Cardiac fibroblast (primary cell): Measurements from ENCODE around the gene AP4S1.

Source experiments
- DNase-seq, 2 donors: peaks; one replicate each; pipeline versions ENCODE4 v3.0.0 to v3.0.0-alpha.2; 2010; ENCODE audit warnings: low read depth in 2 of 2
- H3K4me3 ChIP-seq, 2 donors: replicated peaks in 1 of 2; 1 replicate in 1 of 2; 2 replicates in 1 of 2; pipeline ENCODE4 v1.5.1; 2011; ENCODE audit warnings: low read depth in 2 of 2, low read length in 2 of 2, mild to moderate bottlenecking in 2 of 2, moderate library complexity in 1 of 2
- TF ChIP-seq, protein P1 (sequence below): IDR thresholded peaks from one replicate; pipeline ENCODE4 v1.5.1; 2011; ENCODE audit warnings: low read depth, mild to moderate bottlenecking, low read length, inconsistent platforms

Gene AP4S1

DNA sequence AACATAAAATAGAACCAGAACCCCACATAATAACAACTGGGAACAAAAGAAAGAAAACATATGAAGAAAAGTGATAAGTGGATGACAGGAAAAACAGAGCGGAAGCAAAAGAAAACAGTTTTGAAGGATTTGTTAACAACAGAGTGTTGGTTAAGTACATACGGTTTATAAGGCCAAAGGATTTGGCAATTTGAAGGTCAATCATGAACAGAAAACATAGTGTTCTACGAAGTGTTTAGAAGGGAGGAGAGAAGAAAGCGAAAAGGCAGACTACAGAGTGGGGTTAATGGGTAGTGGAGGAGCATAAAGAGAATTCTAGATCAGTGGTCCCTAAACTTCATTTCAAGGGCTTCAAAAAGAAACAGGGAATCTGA lies 3.9 kb upstream of the AP4S1 start:
- H3K4me3 ChIP-seq: no peak overlapping the region
- no peak for DNase-seq
- TF ChIP-seq, protein P1, sequence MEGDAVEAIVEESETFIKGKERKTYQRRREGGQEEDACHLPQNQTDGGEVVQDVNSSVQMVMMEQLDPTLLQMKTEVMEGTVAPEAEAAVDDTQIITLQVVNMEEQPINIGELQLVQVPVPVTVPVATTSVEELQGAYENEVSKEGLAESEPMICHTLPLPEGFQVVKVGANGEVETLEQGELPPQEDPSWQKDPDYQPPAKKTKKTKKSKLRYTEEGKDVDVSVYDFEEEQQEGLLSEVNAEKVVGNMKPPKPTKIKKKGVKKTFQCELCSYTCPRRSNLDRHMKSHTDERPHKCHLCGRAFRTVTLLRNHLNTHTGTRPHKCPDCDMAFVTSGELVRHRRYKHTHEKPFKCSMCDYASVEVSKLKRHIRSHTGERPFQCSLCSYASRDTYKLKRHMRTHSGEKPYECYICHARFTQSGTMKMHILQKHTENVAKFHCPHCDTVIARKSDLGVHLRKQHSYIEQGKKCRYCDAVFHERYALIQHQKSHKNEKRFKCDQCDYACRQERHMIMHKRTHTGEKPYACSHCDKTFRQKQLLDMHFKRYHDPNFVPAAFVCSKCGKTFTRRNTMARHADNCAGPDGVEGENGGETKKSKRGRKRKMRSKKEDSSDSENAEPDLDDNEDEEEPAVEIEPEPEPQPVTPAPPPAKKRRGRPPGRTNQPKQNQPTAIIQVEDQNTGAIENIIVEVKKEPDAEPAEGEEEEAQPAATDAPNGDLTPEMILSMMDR: no peak

DNA sequence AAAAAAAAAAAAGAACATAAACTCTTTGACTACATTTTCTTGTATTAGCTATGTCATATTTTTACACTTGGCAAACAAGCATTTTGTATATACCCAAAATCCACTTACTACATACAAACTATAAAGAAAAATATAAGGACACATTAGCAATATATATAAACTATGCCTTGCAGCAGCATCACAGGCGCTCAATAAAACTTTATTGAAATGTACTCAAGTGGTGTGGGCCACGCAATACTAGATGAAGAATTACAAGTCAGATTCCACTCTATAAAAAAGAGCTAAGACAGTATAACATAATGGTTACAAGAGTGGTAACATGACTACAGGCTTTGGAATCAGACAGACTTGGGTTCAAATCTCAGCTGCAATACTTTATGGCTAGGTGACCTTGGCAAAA lies 3.1 kb upstream of the AP4S1 start:
- TF ChIP-seq, protein P1: no peak
- no peak for DNase-seq

DNA sequence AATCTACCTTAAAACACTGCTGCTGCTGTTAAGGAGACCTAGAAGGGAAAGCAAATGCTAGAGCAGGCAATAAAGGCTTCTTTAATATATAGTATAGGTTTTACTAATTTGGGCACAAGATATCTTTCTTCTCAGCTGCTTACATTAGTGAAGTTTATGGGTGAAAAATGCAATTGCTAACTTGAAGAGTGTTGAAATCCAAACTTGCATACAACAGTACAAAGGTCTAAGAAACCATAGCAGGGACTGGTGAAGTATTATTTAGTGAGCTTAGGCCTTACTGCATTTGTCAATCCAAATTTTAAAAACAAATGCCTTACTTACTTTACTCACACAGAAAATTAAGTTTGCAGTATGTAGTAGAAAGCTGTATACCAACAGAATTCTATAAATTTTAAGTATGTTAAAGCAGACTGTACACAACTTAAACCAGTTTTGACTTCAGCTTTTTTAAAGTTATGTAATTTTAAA lies 1.4 kb upstream of the AP4S1 start:
- peak overlapping the region in 1 of 2 donors; percentile 97 for H3K4me3 ChIP-seq
- DNase-seq: no peak
- TF ChIP-seq, protein P1: no peak

More for the DNA sequence above, 3.1 kb upstream of the AP4S1 start:
- no peak overlapping the region for H3K4me3 ChIP-seq

DNA sequence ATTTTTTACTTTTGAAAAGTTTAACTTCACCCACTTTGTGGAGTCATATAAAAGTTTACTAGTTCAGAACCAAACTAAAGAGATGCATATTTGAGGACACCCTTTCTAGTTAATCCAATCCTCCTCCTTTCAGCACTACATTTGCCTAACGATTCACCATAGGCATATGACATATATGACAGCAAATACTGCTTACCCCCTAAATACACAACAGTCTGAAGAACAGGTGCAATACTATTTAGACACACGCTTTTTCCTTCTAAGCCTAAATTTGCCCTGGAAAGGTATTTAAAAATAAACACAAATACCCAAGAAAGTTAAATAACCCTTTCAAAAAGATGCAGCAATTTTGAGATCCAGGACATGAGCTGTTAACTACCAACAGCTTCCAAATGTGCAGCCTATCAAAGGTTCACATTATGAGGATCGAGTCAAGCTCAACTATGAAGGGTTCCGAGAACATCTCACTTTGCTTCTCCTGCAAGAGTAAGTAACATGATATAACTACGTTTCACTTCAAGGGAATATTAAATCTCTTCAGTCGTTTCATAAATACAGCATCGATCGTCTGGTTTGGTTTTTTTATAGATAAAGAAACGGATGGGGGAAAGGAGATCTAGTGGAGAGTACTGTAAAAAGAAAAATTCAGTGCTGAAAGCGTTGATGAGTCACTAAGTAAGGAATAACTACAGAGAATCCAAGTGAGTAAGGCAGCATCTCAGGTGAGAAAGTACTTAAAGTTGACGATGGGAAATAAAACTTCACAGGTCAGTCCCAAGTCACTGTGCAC lies 677 bp upstream of the AP4S1 start:
- TF ChIP-seq, protein P1: no peak
- peak in 1 of 2 donors; percentile 38 for DNase-seq
- peak overlapping the region; percentile 95 to 97 for H3K4me3 ChIP-seq

GRCh38 chr14:31026077-31026449 lies 614 bp downstream of the AP4S1 start, which contains the start of gene STRN3:
TSS of gene STRN3 (minus strand) at chr14:31026379. CDS start at chr14:31026185, 194 bp downstream.
- peak within 1 kb of the TSS; percentile 95 to 97 for H3K4me3 ChIP-seq
- DNase-seq: no peak
- TF ChIP-seq, protein P1: no peak

DNA sequence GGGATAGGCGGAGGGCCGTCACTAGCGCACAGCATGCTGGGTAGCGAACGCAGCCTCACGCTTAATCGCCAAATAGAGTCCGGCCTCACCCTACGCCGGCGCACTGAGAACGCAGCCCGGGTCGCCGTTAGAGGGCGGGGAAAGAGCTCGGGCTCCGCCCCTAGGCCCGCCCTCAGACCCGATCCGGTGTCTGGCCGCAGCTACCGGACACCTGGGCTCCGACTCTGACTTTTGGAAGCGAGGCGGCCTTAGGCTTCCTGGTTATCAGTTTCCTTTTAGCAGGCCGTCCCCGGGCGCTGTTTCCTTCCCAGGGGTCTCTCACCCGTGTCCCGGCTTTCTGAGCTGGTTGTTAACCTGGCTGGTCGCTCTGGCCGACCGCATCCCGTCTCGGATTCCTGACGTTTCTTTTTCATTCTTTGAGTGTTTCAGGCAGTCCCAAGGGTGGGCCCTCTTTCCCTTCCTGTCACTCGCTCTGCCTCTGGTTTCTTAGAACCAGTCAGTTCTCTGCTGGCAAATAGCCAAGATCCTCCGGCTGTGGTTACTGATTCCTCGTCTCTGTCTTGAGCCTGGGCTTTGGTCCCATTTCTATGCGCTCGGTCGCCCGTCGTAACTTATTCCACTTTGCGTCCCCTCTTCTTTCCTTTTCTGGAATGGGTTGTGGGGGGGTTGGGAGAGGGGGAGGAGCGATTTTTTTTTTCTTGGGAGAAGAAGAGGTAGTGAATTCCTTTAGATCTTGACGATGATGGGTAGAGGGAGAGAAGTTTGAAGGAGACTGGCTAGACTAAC lies 1.2 kb downstream of the AP4S1 start:
- DNase-seq: peak; percentile 98
- TF ChIP-seq, protein P1: no peak
- peak overlapping the region; percentile 95 to 97 for H3K4me3 ChIP-seq
